ENCODE measurements around the gene DVL2. TPM values are rescaled to one million over a fixed set of nuclear protein-coding genes. Genes with fewer than 3 reads are reported as not detected.

DVL2 gene
- total RNA-seq, 1 donor from 2014 or later: 79.1 TPM

GRCh38 chr17:7221278-7222092 is 12.8 kb downstream of the DVL2 start:
- Mint-ChIP-seq H3K36me3 (ENCODE audit: unreplicated experiment) (no peaks in the 10 kb centered on the region), H3K9me3 (ENCODE audit: unreplicated experiment) (peaks cover 17% of the 10 kb centered on the region), H3K4me3 (ENCODE audit: unreplicated experiment) (peak overlapping the region; percentile 88), H3K27me3 (ENCODE audit: unreplicated experiment) (peaks cover 15% of the 10 kb centered on the region), H3K4me1 (ENCODE audit: low read depth, unreplicated experiment) (peaks cover 28% of the 10 kb centered on the region), H3K27ac (ENCODE audit: unreplicated experiment) (peak overlapping the region; percentile 48)
- TF ChIP-seq CTCF (IDR thresholded peaks at IDR 0.05; ENCODE audit: partially characterized antibody, unreplicated experiment): no peak
- no peak for DNase-seq

GRCh38 chr17:7220593-7221277 is 13.6 kb downstream of the DVL2 start:
- peak; percentile 54 for DNase-seq
- H3K27me3 Mint-ChIP-seq (ENCODE audit: unreplicated experiment): peaks cover 19% of the 10 kb centered on the region
- no peaks in the 10 kb centered on the region for H3K36me3 Mint-ChIP-seq (ENCODE audit: unreplicated experiment)
- peak overlapping the region; percentile 64 for H3K27ac Mint-ChIP-seq (ENCODE audit: unreplicated experiment)
- peaks cover 34% of the 10 kb centered on the region for H3K4me1 Mint-ChIP-seq (ENCODE audit: low read depth, unreplicated experiment)
- TF ChIP-seq CTCF (IDR thresholded peaks at IDR 0.05; ENCODE audit: partially characterized antibody, unreplicated experiment): no peak
- peak overlapping the region; percentile 88 for H3K4me3 Mint-ChIP-seq (ENCODE audit: unreplicated experiment)
- peaks cover 17% of the 10 kb centered on the region for H3K9me3 Mint-ChIP-seq (ENCODE audit: unreplicated experiment)

GRCh38 chr17:7219812-7220592 is 14.3 kb downstream of the DVL2 start, which contains the start of the genes ACADVL and DLG4:
Gene ACADVL (plus strand): TSS chr17:7219938. CDS start chr17:7219985, 47 bp downstream.
Gene DLG4 (minus strand): TSS chr17:7219836.
- Mint-ChIP-seq H3K27me3 (ENCODE audit: unreplicated experiment) (peaks cover 19% of the 10 kb centered on the region), H3K9me3 (ENCODE audit: unreplicated experiment) (peaks cover 17% of the 10 kb centered on the region), H3K4me1 (ENCODE audit: low read depth, unreplicated experiment) (peaks cover 37% of the 10 kb centered on the region), H3K27ac (ENCODE audit: unreplicated experiment) (peak within 1 kb of the TSS; percentile 86), H3K4me3 (ENCODE audit: unreplicated experiment) (peak within 1 kb of the TSS; percentile 89), H3K36me3 (ENCODE audit: unreplicated experiment) (no peaks in the 10 kb centered on the region)
- DNase-seq: peak; percentile 90
- no peak for TF ChIP-seq CTCF (IDR thresholded peaks at IDR 0.05; ENCODE audit: partially characterized antibody, unreplicated experiment)

GRCh38 chr17:7219229-7219811 is 15.0 kb downstream of the DVL2 start:
- no peak for DNase-seq
- peaks cover 17% of the 10 kb centered on the region for H3K9me3 Mint-ChIP-seq (ENCODE audit: unreplicated experiment)
- H3K4me3 Mint-ChIP-seq (ENCODE audit: unreplicated experiment): peak overlapping the region; percentile 89
- peaks cover 22% of the 10 kb centered on the region for H3K27me3 Mint-ChIP-seq (ENCODE audit: unreplicated experiment)
- no peaks in the 10 kb centered on the region for H3K36me3 Mint-ChIP-seq (ENCODE audit: unreplicated experiment)
- peaks cover 37% of the 10 kb centered on the region for H3K4me1 Mint-ChIP-seq (ENCODE audit: low read depth, unreplicated experiment)
- TF ChIP-seq CTCF (IDR thresholded peaks at IDR 0.05; ENCODE audit: partially characterized antibody, unreplicated experiment): no peak
- peak overlapping the region; percentile 86 for H3K27ac Mint-ChIP-seq (ENCODE audit: unreplicated experiment)
